ENCODE data around the gene BTF3L4.

Gene BTF3L4

DNA sequence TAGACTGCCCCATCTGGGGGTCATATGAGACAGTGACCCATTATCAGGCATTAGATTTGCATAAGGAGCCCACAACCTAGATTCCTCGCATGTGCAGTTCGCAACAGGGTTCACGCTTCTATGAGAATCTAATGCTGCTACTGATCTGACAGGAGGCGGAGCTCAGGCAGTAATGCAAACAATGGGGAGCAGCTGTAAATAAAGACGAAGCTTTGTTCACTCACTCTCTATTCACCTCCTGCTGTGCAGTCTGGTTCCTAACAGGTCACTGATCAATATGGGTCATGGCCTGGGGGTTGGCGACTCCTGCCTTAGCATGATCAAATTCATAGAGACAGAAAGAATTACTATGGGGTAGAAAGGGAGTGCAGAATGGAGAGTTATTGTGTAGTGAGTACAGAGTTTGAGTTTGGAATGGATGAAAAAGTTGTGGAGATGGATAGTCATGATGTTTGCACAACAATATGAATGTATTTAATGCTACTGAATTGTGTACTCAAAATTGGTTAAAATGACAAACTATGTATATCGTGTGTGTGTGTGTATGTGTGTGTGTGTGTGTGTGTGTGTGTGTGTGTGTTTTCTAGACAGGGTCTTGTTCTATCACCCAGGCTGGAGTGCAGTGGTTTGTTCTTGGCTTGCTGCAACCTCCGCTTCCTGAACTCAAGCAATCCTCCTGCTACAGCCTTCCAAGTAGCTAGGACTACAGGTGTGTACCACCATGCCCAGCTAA is 42.2 kb downstream of the BTF3L4 start:
- DNase-seq (ENCODE audit: low read depth), result no peak
- no peak overlapping the region for H3K4me3 ChIP-seq (replicated peaks; ENCODE audit: low read depth, low read length)
- TF ChIP-seq, protein P1, sequence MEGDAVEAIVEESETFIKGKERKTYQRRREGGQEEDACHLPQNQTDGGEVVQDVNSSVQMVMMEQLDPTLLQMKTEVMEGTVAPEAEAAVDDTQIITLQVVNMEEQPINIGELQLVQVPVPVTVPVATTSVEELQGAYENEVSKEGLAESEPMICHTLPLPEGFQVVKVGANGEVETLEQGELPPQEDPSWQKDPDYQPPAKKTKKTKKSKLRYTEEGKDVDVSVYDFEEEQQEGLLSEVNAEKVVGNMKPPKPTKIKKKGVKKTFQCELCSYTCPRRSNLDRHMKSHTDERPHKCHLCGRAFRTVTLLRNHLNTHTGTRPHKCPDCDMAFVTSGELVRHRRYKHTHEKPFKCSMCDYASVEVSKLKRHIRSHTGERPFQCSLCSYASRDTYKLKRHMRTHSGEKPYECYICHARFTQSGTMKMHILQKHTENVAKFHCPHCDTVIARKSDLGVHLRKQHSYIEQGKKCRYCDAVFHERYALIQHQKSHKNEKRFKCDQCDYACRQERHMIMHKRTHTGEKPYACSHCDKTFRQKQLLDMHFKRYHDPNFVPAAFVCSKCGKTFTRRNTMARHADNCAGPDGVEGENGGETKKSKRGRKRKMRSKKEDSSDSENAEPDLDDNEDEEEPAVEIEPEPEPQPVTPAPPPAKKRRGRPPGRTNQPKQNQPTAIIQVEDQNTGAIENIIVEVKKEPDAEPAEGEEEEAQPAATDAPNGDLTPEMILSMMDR (IDR thresholded peaks at IDR 0.05; ENCODE audit: low read length, missing control alignments), result no peak

DNA sequence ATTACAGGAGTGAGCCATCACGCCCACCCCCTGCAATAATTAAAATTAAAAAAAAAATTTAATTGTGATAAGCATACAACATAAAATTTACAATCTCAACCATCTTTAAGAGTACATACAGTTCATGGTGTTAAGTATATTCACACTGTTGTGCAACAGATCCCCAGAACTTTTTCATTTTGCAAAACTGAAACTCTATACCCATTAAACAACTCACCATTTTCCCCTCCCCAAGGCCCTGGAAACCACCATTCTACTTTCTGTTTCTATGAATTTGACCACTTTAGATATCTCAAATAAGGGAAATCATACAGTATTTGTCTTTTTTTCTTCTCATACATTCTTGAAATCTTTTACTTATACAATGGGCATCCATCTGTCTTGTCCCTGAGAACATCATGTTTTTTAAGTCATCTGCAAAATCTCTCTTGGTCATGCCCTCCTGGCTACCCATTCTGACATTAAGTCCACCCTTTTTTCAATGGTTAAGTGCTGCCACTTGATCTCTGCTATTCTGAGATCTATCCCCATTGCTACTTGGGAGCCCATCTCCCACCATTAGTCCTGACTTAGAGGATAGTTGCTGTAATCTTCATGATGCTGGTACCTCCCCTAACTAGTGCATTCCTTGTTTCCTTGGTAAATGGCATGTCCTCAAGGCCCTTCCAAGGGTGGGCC is 46.4 kb downstream of the BTF3L4 start:
- TF ChIP-seq, protein P1 (IDR thresholded peaks at IDR 0.05; ENCODE audit: low read length, missing control alignments), result no peak
- no peak for DNase-seq (ENCODE audit: low read depth)
- no peak overlapping the region for H3K4me3 ChIP-seq (replicated peaks; ENCODE audit: low read depth, low read length)

DNA sequence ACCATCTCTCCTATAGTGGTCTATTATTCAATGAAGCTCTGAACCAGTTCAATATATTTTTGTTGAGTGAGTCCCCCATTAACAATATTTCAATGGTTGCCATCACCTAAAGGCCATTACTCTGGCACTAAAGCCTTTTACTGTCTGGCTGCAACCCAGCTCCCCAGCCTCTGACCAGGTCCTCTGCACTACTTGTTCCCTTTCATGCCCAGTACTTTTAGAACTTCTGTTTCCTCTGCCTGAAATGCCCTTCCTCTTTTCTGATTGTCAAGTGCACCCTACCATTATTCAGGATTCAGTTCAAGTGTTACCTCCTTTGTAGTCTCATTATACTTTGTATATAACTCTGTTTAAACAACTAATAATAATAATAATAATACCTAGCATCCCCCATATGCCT is 55.4 kb downstream of the BTF3L4 start:
- TF ChIP-seq, protein P1 (IDR thresholded peaks at IDR 0.05; ENCODE audit: low read length, missing control alignments), result no peak
- DNase-seq (ENCODE audit: low read depth), result no peak
- H3K4me3 ChIP-seq (replicated peaks; ENCODE audit: low read depth, low read length), result no peak overlapping the region

DNA sequence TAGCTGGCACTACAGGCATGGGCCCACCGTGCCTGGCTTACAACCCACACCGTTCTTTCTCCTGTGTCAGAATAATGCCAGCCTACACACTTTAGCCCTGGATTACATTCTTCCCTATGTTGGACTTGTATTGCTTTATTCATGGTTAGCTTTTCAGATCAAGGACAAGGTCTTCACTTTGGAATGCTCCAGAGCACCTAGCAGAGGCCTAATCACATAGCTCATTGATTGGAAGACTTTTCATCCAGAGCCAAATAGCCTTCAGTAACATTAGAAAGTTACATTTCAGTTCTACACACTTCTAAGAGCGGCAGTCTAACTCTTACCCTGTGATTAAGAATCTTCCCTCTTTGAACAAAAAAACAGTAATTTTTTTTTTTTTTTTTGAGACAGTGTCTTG is 56.4 kb downstream of the BTF3L4 start:
- no peak for DNase-seq (ENCODE audit: low read depth)
- TF ChIP-seq, protein P1 (IDR thresholded peaks at IDR 0.05; ENCODE audit: low read length, missing control alignments), result no peak
- no peak overlapping the region for H3K4me3 ChIP-seq (replicated peaks; ENCODE audit: low read depth, low read length)

DNA sequence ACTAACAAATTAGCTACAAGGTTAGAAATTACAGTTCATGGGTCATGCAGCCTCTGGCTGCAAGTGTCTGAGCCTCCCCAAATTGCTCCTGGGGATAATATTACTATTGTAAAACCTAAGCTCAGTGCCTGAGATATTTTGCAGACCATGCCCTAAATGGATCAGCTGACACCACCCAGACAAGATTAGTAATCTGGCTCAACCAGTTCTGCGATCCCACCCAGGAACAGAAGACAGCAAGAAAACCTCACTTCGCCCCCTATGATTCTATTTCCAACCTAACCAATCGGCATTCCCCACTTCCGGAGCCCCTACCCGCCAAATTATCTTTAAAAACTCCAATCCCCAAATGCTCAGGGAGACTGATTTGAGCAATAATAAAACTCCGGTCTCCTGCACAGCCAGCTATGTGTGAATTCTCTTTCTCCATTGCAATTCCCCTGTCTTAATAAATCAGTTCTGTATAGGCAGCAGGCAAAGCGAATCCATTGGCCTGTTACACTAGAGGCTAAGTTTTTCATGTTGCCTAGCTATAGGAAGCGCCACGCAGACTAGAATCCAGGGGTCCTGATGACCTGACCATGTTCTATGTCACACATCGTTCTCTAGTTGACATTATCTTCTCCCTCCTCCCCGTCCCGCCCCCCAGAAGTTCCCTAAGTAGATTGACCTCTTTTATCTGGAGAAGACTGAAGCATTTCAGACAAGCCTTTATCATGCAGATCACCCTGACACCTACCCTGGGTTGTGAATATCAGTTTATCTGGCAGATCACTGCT is 63.4 kb downstream of the BTF3L4 start:
- H3K4me3 ChIP-seq (replicated peaks; ENCODE audit: low read depth, low read length), result no peak overlapping the region
- DNase-seq (ENCODE audit: low read depth), result no peak
- TF ChIP-seq, protein P1 (IDR thresholded peaks at IDR 0.05; ENCODE audit: low read length, missing control alignments), result no peak

DNA sequence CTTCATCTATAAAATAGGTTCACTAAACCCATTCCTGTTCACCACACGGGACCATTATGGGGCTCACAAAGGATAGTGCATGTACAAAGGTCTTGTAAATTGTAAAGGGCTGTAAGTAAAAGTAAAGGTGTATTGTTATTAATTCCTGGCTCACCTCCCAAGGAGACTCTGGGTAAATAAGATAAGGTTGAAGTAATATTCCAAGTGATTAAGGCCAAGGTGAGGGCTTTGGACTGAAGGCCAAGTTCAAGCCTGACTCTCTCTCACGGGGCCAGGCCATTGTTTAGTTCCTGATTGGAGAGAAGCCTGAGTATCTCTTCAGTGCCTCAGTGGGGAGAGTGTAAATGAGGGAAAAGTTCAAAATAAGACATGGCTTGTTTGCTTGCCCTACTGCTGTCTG is 66.3 kb downstream of the BTF3L4 start:
- no peak overlapping the region for H3K4me3 ChIP-seq (replicated peaks; ENCODE audit: low read depth, low read length)
- DNase-seq (ENCODE audit: low read depth), result no peak
- TF ChIP-seq, protein P1 (IDR thresholded peaks at IDR 0.05; ENCODE audit: low read length, missing control alignments), result no peak
